ENCODE results near the gene SOX15. TPM values are rescaled to one million over a fixed set of nuclear protein-coding genes. Genes with fewer than 3 reads are reported as not detected.
A peak's percentile ranks its signal among the peaks of the same experiment; 100 is the strongest.

Gene SOX15
- total RNA-seq, 1 experiment from 2014 or later = 6.3 TPM

GRCh38 chr17:7587420-7588151 is 2.3 kb downstream of the SOX15 start:
- TF ChIP-seq EZH2phosphoT487 (IDR thresholded peaks at IDR 0.05; ENCODE audit: borderline replicate concordance, low read length) = no peak
- TF ChIP-seq CTCF (conservative IDR thresholded peaks at IDR 0.05; ENCODE audit: low read depth, low read length) = no peak
- no peak for TF ChIP-seq EZH2 (IDR thresholded peaks at IDR 0.05; ENCODE audit: low read length, unreplicated experiment)
- DNase-seq = peak; percentile 45
- Histone ChIP-seq H3F3A (ENCODE audit: low read length, unreplicated experiment) (no peaks in the 10 kb centered on the region), H3K4me3 (ENCODE audit: low read length) (peak overlapping the region; percentile 30; the same call in 1 of the 2 replicates), H3K27me3 (ENCODE audit: low read length) (no peaks in the 10 kb centered on the region), H3K9ac (ENCODE audit: low read length) (peak overlapping the region; percentile 25; the same call in 1 of the 2 replicates), H3K27ac (ENCODE audit: low read length) (peak overlapping the region; percentile 70), H3K9me2 (replicated peaks; ENCODE audit: low read length) (no peaks in the 10 kb centered on the region), H3K9me3 (ENCODE audit: low read length) (no peaks in the 10 kb centered on the region), H3K4me2 (ENCODE audit: low read length) (peak overlapping the region; percentile 69), H4K20me1 (ENCODE audit: low read length) (no peaks in the 10 kb centered on the region), H2AFZ (ENCODE audit: low read length) (no peak overlapping the region), H3K4me1 (ENCODE audit: insufficient read depth, low read length) (peaks cover 58% of the 10 kb centered on the region), H3K36me3 (ENCODE audit: low read depth, low read length) (no peaks in the 10 kb centered on the region; the same call in 1 of the 2 replicates), H3K79me2 (ENCODE audit: low read length) (peaks cover 42% of the 10 kb centered on the region)
- intact Hi-C loops (cut with micrococcal nuclease) = no loop called here
- BruUV-seq (replicated peaks) = no TSS peak
- CTCF ChIA-PET = no interaction called here
- peak; percentile 45 for ATAC-seq
- POLR2A ChIA-PET (ENCODE audit: unreplicated experiment) = interaction anchor here (0.6 kb wide), 1 partner anchor 13 kb away, joined by 4 read pairs; no protein-coding TSS in a partner anchor

- Histone ChIP-seq H3K27me3 (ENCODE audit: low read length) (no peaks in the 10 kb centered on the region), H3K4me2 (ENCODE audit: low read length) (0 out of 2 replicates have a peak overlapping the region, but pooled peaks have one; percentile 69), H3K4me1 (ENCODE audit: insufficient read depth, low read length) (peaks cover 58% of the 10 kb centered on the region), H4K20me1 (ENCODE audit: low read length) (no peaks in the 10 kb centered on the region), H3K79me2 (ENCODE audit: low read length) (peaks cover 49% of the 10 kb centered on the region), H3K27ac (ENCODE audit: low read length) (no peak overlapping the region), H3F3A (ENCODE audit: low read length, unreplicated experiment) (no peaks in the 10 kb centered on the region), H3K9me2 (replicated peaks; ENCODE audit: low read length) (no peaks in the 10 kb centered on the region), H3K9me3 (ENCODE audit: low read length) (no peaks in the 10 kb centered on the region), H2AFZ (ENCODE audit: low read length) (no peak overlapping the region), H3K4me3 (ENCODE audit: low read length) (no peak overlapping the region), H3K9ac (ENCODE audit: low read length) (no peak overlapping the region), H3K36me3 (ENCODE audit: low read depth, low read length) (no peaks in the 10 kb centered on the region; the same call in 1 of the 2 replicates)
- TF ChIP-seq CTCF (conservative IDR thresholded peaks at IDR 0.05; ENCODE audit: low read depth, low read length) (0 out of 2 replicates have a peak, but pooled peaks have one; percentile 29), EZH2 (IDR thresholded peaks at IDR 0.05; ENCODE audit: low read length, unreplicated experiment) (no peak), EZH2phosphoT487 (IDR thresholded peaks at IDR 0.05; ENCODE audit: borderline replicate concordance, low read length) (no peak)
- POLR2A ChIA-PET (ENCODE audit: unreplicated experiment) = interaction anchor here (0.6 kb wide), 1 partner anchor 13 kb away, joined by 4 read pairs; no protein-coding TSS in a partner anchor
- CTCF ChIA-PET = no interaction called here
- ATAC-seq = no peak
- no TSS peak for BruUV-seq (replicated peaks)
- DNase-seq = peak; percentile 19
- intact Hi-C loops (cut with micrococcal nuclease) = no loop called here
These were observed 3.0 kb downstream of the SOX15 start for GRCh38 chr17:7586673-7587419.
